HCT116 (cell line): ENCODE measurements around the gene CCDC121. TPM values are rescaled to one million over a fixed set of nuclear protein-coding genes. Genes with fewer than 3 reads are reported as not detected.

Source experiments
- ATAC-seq: fragments of 200-7000 bp; cut with Tn5 transposase; 2 replicates; pipeline ENCODE4 v1.9.1; 2020; ENCODE audit warnings: mild to moderate bottlenecking, moderate library complexity
- BruUV-seq: library from RNA; stranded (reverse); fragments of 400-500 nt; replicated peaks from 2 replicates; lab custom pipeline; 2021; lab: Mats Ljungman, UMichigan
- CTCF ChIA-PET: fragments of 300-600 bp; sonication (Branson Sonifier 250); formaldehyde crosslinking; loops from one replicate; lab custom pipeline; 2021; ENCODE audit warnings: antibody characterized with exemption; lab: Charles Lee
- POLR2A ChIA-PET: fragments of 300-600, 350-600 bp; sonication (Branson Sonifier 250); formaldehyde crosslinking; loops from one replicate; lab custom pipeline; 2021; ENCODE audit warnings: antibody characterized with exemption; lab: Charles Lee
- RAD21 ChIA-PET, 2 experiments: fragments of 300-600 bp; sonication (Branson Sonifier 250); formaldehyde crosslinking; loops; one replicate each; lab custom pipeline; 2023; ENCODE audit warnings: low total read pairs in 2 of 2; ENCODE audit not compliant: uncharacterized antibody in 2 of 2, unreplicated experiment in 2 of 2, low non-redundant PET in 1 of 2; lab: Charles Lee
- DNase-seq: peaks from one replicate; pipeline ENCODE4 v3.0.0-alpha.2; 2010; ENCODE audit warnings: low read depth, low spot score
- H2AFZ ChIP-seq: fragments of 200-600 bp; shearing (Covaris generic), sonication (generic); 2 replicates; pipeline ENCODE4 v1.6.1; 2017; ENCODE audit warnings: low read depth, mixed run types, mixed read lengths, antibody characterized with exemption, low read length; ENCODE audit not compliant: poor library complexity, severe bottlenecking
- H3K27ac ChIP-seq: 2 replicates; pipeline ENCODE4 v1.5.1; 2012; ENCODE audit warnings: low read depth, low read length
- H3K27me3 ChIP-seq: fragments of 200-600 bp; sonication (generic); 2 replicates; pipeline ENCODE4 v1.6.1; 2016; ENCODE audit warnings: mixed run types, low read length, mixed read lengths; ENCODE audit not compliant: insufficient read depth
- H3K36me3 ChIP-seq, 2 experiments: fragments of 200-500 bp in 1 of 2; fragments of 200-600 bp in 1 of 2; sonication (Bioruptor generic) in 1 of 2; sonication (generic) in 1 of 2; 2 replicates each; pipeline versions ENCODE4 v1.5.1 to v1.6.1; 2014 to 2016; ENCODE audit warnings: low read length in 2 of 2, inconsistent platforms in 1 of 2, mixed read lengths in 1 of 2, mixed run types in 1 of 2; ENCODE audit not compliant: insufficient read depth in 2 of 2, control insufficient read depth in 1 of 2
- H3K4me1 ChIP-seq, 2 experiments: fragments of 200-600 bp in 1 of 2; sonication (generic) in 1 of 2; 2 replicates each; pipeline versions ENCODE4 v1.5.1 to v1.6.1; 2012 to 2017; ENCODE audit warnings: low read length in 2 of 2, inconsistent platforms in 1 of 2, mild to moderate bottlenecking in 1 of 2, mixed read lengths in 1 of 2, mixed run types in 1 of 2, moderate library complexity in 1 of 2; ENCODE audit not compliant: insufficient read depth in 2 of 2, control insufficient read depth in 1 of 2
- H3K4me2 ChIP-seq: fragments of 200-600 bp; sonication (generic); 2 replicates; pipeline ENCODE4 v1.6.1; 2017; ENCODE audit warnings: mixed run types, low read length, mixed read lengths
- H3K4me3 ChIP-seq, 2 experiments: fragments of 200-600 bp in 1 of 2; sonication (generic) in 1 of 2; replicated peaks in 1 of 2; 2 replicates each; pipeline ENCODE4 v1.5.1; 2011 to 2016; ENCODE audit warnings: low read length in 2 of 2, control low read depth in 1 of 2, low read depth in 1 of 2, mild to moderate bottlenecking in 1 of 2, mixed read lengths in 1 of 2, mixed run types in 1 of 2
- H3K79me2 ChIP-seq: fragments of 200-600 bp; sonication (generic); 2 replicates; pipeline ENCODE4 v1.6.1; 2017; ENCODE audit warnings: mild to moderate bottlenecking, mixed run types, low read length, moderate library complexity, mixed read lengths; ENCODE audit not compliant: insufficient read depth
- H3K9ac ChIP-seq: fragments of 200-600 bp; sonication (generic); 2 replicates; pipeline ENCODE4 v1.6.1; 2016; ENCODE audit warnings: low read length, mixed read lengths
- H3K9me2 ChIP-seq: fragments of 200-600 bp; sonication (generic), shearing (Covaris generic); 2 replicates; pipeline ENCODE4 v1.6.1; 2017; ENCODE audit warnings: mixed run types, mild to moderate bottlenecking, moderate library complexity; ENCODE audit not compliant: insufficient read depth
- H3K9me3 ChIP-seq, 2 experiments: fragments of 200-500 bp in 1 of 2; fragments of 200-600 bp in 1 of 2; sonication (Bioruptor generic) in 1 of 2; sonication (generic) in 1 of 2; 2 replicates each; pipeline ENCODE4 v1.6.1; 2014 to 2017; ENCODE audit warnings: low read length in 2 of 2, mixed read lengths in 2 of 2, inconsistent platforms in 1 of 2, low read depth in 1 of 2, mild to moderate bottlenecking in 1 of 2, mixed run types in 1 of 2, moderate library complexity in 1 of 2; ENCODE audit not compliant: control insufficient read depth in 1 of 2, insufficient read depth in 1 of 2
- H4K20me1 ChIP-seq: fragments of 200-600 bp; sonication (generic), shearing (Covaris generic); 2 replicates; pipeline ENCODE4 v1.6.1; 2017; ENCODE audit warnings: mixed run types, mild to moderate bottlenecking, moderate library complexity; ENCODE audit not compliant: insufficient read depth
- ATF3 ChIP-seq: IDR thresholded peaks from 2 replicates; pipeline ENCODE4 v1.6.1; 2012
- CEBPB ChIP-seq: IDR thresholded peaks from 2 replicates; pipeline ENCODE4 v1.6.1; 2012; ENCODE audit warnings: low read depth
- EGR1 ChIP-seq: IDR thresholded peaks from 2 replicates; pipeline ENCODE4 v1.6.1; 2012; ENCODE audit warnings: low read depth
- EZH2 ChIP-seq: fragments of 200-600 bp; sonication (generic); IDR thresholded peaks from 2 replicates; pipeline ENCODE4 v1.6.1; 2017; ENCODE audit warnings: antibody characterized with exemption, mixed run types
- POLR2A ChIP-seq: IDR thresholded peaks from 2 replicates; pipeline ENCODE4 v1.7.0; 2011; ENCODE audit warnings: borderline replicate concordance; ENCODE audit not compliant: insufficient read depth, insufficient read length; ENCODE audit errors: extremely low read depth
- POLR2AphosphoS5 ChIP-seq: IDR thresholded peaks from 2 replicates; pipeline ENCODE4 v1.6.1; 2011; ENCODE audit warnings: mild to moderate bottlenecking, low read depth, low read length, moderate library complexity
- REST ChIP-seq: IDR thresholded peaks from 2 replicates; pipeline ENCODE4 v1.6.1; 2012; ENCODE audit warnings: low read depth
- SIN3A ChIP-seq: IDR thresholded peaks from 2 replicates; pipeline ENCODE4 v1.6.1; 2012; ENCODE audit warnings: low read depth
- SP1 ChIP-seq: IDR thresholded peaks from 2 replicates; pipeline ENCODE4 v1.6.1; 2012; ENCODE audit warnings: low read depth
- YY1 ChIP-seq: IDR thresholded peaks from 2 replicates; pipeline ENCODE4 v1.6.1; 2011; ENCODE audit warnings: low read length, low read depth, moderate library complexity, mild to moderate bottlenecking; ENCODE audit not compliant: insufficient replicate concordance; ENCODE audit errors: extremely low read depth
- ZNF274 ChIP-seq: fragments of 200-500 bp; sonication (Bioruptor generic); IDR thresholded peaks from 2 replicates; pipeline ENCODE4 v1.6.1; 2014; ENCODE audit warnings: mild to moderate bottlenecking, low read depth, low read length, inconsistent platforms
- intact Hi-C: fragments of 100-400 bp; cut with micrococcal nuclease; formaldehyde crosslinking; loops from 2 replicates; pipeline ENCODE4 v1.10.0; 2022
- total RNA-seq: library from RNA; stranded (reverse); gene quantifications from one replicate; pipeline ENCODE4 v1.2.1, GENCODE V29; 2021; ENCODE audit not compliant: unreplicated experiment

CCDC121 gene
- total RNA-seq, 1 experiment from 2014 or later: 2.1 TPM

GRCh38 chr2:27591745-27592144, 37.1 kb downstream of the CCDC121 start (continued):
- TF ChIP-seq ZNF274: no peak
- TF ChIP-seq POLR2A: no peak
- TF ChIP-seq EZH2: no peak
- TF ChIP-seq ATF3: no peak
- no peak for TF ChIP-seq SIN3A
- TF ChIP-seq YY1: no peak
- no peak for TF ChIP-seq CEBPB
- no peak for TF ChIP-seq EGR1
- TF ChIP-seq POLR2AphosphoS5: no peak

DNA sequence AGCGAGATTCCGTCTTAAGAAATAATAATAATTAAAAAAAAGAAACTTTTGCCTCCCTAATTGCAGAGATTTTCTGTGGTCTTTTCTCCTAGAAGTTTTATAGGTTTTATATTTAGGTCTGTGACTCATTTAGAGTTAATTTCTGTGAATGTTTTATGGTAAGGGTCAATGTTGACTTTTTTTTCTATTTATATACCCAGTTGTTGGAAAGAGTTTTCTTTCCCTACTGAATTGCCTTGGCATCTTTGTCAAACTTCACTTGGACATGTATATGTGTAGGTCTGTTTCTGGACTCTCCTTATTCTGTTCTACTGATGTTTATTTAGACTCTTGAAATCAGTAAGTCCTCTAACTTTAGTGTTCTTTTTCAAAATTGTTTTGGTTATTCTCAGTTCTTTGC, 40.5 kb downstream of the CCDC121 start:
- ATAC-seq: no peak
- Histone ChIP-seq H3K9me2 (no peaks in the 10 kb centered on the region), H2AFZ (no peak overlapping the region), H3K9me3 (0 out of 4 replicates have a peak, but pooled peaks cover 0 to 2% of the 10 kb centered on the region in 2 experiments), H3K4me3 (no peak overlapping the region), H3K4me1 (peaks cover 0 to 11% of the 10 kb centered on the region in 2 experiments; a peak in 1 of 4 replicates), H3K9ac (no peak overlapping the region), H3K79me2 (peaks cover 99% of the 10 kb centered on the region), H3K27me3 (no peaks in the 10 kb centered on the region), H3K4me2 (no peak overlapping the region), H3K27ac (no peak overlapping the region), H3K36me3 (no peaks in the 10 kb centered on the region), H4K20me1 (0 out of 2 replicates have a peak, but pooled peaks cover 10% of the 10 kb centered on the region)
- DNase-seq: no peak
- ChIA-PET POLR2A (no interaction called here), CTCF (no interaction called here), RAD21 (no interaction called here)
- no peak for TF ChIP-seq REST
- no peak for TF ChIP-seq SP1
- BruUV-seq: no TSS peak
- intact Hi-C loops: loop anchor here (10.0 kb wide), 1 partner anchor 164 kb away; the partner anchor contains the start of gene NRBP1
